T follicular helper cell (primary cell): ENCODE data around the gene TBC1D16.

Source experiments
- DNase-seq: peaks from one replicate; pipeline ENCODE4 v3.0.0-alpha.2; 2020; ENCODE audit warnings: low read depth

The TBC1D16 gene

GRCh38 chr17:79987935-79988184 lies 47.8 kb downstream of the TBC1D16 start:
- no peak for DNase-seq

GRCh38 chr17:79987187-79987934 lies 48.3 kb downstream of the TBC1D16 start:
- DNase-seq: no peak

- no peak for DNase-seq
Observed at GRCh38 chr17:79986411-79987186, 49.1 kb downstream of the TBC1D16 start.

- DNase-seq: no peak
Observed at GRCh38 chr17:79985943-79986391, 49.7 kb downstream of the TBC1D16 start.

GRCh38 chr17:79985361-79985942 lies 50.2 kb downstream of the TBC1D16 start:
- DNase-seq: no peak

GRCh38 chr17:79984877-79985276 lies 50.8 kb downstream of the TBC1D16 start:
- no peak for DNase-seq

GRCh38 chr17:79984045-79984840 lies 51.4 kb downstream of the TBC1D16 start:
- no peak for DNase-seq

- DNase-seq: no peak
Observed at GRCh38 chr17:79983456-79983855, 52.2 kb downstream of the TBC1D16 start.

- DNase-seq: no peak
Observed at GRCh38 chr17:79982986-79983385, 52.7 kb downstream of the TBC1D16 start.

- no peak for DNase-seq
Observed at GRCh38 chr17:79981661-79982101, 54.0 kb downstream of the TBC1D16 start.

GRCh38 chr17:79981090-79981489 lies 54.6 kb downstream of the TBC1D16 start:
- DNase-seq: no peak

GRCh38 chr17:79980246-79981043 lies 55.2 kb downstream of the TBC1D16 start:
- DNase-seq: no peak

- no peak for DNase-seq
Observed at GRCh38 chr17:79979816-79980215, 55.9 kb downstream of the TBC1D16 start.

GRCh38 chr17:79979221-79979741 lies 56.4 kb downstream of the TBC1D16 start:
- DNase-seq: no peak

- DNase-seq: no peak
Observed at GRCh38 chr17:79978548-79978855, 57.2 kb downstream of the TBC1D16 start.

GRCh38 chr17:79977708-79978547 lies 57.7 kb downstream of the TBC1D16 start:
- no peak for DNase-seq

- no peak for DNase-seq
Observed at GRCh38 chr17:79977161-79977631, 58.5 kb downstream of the TBC1D16 start.

- DNase-seq: no peak
Observed at GRCh38 chr17:79976451-79976850, 59.2 kb downstream of the TBC1D16 start.

GRCh38 chr17:79975498-79976134 lies 60.1 kb downstream of the TBC1D16 start:
- no peak for DNase-seq
